HG03520 (cell line): ENCODE data around the gene PRKCE.

ENCODE experiments used
- ATAC-seq: cut with Tn5 transposase; IDR thresholded peaks from one replicate; pipeline ENCODE4 v1.9.1; 2021; ENCODE audit warnings: mild to moderate bottlenecking, moderate library complexity; ENCODE audit not compliant: unreplicated experiment

The PRKCE gene

DNA sequence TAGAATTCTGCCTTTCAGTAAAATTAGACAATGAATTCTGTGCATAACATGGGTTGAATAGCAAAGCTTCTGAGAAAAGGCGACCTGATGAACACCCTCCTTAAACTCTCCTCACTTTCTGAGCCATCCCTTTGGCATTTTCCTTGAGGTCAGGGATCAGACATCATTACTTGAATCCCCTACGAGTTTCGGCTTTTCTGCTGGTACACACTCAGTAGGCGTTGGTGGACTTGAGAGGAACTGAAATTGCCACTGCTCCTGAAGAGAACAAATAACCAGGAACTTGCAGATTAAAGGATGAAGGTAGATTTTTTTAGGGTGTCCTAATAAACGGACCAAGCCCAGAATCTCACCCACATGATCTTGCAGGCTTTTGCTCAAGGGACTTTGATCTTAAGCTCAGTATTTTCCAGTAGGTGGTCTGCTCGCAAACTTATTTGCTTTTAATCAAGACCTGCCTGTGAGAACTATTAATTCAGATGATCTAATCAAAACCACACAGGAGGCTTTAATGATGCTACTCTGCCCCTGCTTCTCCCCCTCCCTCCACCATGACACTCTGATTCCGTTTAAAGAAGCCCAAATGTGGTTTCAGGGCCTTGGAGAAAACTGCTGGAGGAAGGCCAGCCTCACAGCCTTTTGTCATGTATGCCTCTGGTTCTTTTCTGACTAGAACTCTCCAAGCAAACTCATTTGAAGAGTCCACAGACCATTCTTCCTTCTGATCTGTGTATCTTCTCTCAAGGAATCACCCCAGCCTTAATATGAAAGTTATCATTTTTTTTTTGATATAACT lies 124.9 kb downstream of the PRKCE start:
- no peak for ATAC-seq

DNA sequence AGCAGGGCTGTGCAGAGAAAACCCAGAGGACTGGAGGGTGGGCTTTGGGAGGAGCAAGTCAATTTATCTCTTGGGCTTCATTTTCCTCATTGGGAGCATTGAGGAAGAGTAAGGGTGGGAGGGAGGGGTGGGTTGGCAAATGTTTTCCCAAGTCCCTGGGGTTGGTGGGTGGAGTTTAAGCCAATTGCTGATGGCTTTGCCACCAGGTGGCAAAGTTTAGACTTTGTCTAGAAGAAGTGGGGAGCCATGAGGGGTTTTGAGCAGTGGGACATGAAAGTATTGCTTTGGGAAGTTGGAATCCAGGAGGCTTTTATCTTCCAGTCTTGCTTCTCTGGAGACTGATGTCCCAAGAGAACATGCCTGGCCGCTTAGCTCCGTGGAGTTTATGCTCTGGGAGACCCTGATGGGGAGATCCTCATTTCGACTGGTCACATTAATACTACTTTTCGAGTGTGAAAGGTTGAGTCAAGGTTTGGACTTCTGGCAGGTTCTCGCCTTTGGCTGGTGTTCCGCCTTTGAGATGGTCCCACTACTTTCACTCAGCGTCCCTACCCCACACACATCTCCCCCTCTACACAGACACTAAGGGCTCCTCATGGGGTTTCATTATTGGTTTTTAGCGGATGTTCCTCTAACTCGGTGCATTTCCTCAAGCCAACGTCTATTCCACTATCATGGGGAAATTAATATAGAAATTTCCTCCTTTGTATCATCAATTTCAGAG lies 126.7 kb downstream of the PRKCE start:
- ATAC-seq = no peak

DNA sequence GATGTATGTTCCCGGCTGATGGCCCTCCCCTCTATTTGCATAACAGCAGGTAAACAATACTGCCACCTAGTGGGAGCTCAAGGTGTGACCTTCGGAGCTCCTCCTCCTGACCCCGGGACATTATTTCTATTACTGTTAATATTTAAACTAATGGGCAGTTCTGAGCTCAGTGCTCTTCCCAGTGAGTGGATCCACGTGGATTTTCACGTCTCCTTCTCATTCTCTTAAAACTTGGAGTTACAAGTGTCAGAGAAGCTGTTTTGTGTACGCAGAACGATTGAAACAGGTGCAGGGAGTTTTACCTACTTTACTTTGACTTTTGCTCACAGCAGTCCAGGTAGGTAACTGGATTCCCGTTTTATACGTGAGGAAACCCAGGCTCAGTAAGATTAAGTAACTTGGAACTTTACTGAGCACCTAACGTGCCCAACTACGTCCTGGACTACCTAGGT lies 127.3 kb downstream of the PRKCE start:
- ATAC-seq = no peak

DNA sequence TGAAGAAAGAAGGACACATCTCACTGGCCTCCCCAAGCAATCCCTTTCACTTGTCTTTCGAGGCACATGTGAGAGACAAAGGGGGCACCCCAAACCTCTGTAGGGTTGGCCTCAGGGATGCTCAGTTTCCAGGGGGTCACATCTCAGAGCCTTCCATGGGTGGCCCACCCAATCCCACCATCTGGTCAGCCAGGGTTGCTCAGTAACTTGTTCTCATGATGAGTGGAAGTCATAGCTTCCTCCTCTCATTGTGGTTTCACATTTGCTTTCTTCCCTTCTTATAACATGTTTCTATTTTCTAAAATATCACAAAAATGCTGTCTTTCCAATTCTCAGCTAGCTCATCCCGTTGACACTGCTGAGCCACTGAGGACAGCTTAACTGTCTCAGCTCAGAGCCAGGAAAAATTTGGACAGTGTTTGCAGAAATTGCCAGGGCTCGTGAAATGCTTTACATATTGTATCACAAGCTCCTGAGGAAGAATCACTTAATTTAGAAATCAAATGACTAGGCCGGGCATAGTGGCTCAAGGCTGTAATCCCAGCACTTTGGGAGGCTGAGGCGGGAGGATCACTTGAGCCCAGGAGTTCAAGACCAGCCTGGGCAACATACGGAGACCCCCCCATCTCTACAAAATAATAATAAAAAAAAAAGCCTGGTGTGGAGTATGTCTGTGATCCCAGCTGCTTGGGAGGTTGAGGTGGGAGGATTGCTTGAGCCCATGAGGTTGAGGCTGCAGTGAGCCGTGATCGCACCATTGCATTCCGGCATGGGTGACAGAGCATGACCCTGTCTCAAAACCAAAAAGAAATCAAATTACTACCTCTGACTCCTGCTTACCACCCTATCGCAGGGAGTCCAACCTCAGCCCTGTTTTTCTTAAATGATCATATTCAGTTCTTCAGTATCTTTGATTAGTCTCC lies 129.3 kb downstream of the PRKCE start:
- no peak for ATAC-seq

DNA sequence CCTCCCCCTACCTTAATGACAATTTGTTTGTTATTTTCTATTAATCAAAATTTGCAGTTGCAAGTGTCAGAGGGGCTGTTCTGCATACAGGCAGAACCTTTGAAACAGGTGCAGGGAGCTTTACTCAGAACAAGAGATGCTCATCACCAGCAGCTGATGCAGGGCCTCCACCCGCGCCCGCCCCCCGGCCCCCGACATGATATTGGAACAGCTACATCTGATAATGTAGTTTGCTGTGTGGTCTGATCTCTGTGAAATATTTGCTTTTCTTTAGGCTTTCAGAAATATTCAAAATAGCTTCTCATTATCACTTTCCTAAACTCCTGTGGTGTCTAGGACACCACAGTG lies 130.0 kb downstream of the PRKCE start:
- ATAC-seq = no peak

DNA sequence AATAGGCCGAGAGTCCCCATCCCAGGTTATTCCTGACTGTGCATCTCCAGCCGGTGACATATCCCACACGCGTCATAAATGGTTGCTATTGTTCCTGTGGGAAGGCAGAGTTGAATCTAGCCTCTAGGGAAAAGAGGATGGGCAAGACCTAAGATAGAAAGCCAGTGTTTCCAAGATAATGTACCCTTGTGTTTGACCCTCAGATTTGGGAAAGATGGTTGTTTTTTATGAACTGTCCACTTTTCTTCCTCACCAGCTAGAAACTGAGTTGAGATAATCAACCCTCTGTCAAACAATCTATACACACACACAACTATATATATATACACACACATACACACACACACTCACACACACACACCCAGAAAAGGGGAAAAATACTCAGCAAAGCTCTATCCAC lies 131.0 kb downstream of the PRKCE start:
- no peak for ATAC-seq

DNA sequence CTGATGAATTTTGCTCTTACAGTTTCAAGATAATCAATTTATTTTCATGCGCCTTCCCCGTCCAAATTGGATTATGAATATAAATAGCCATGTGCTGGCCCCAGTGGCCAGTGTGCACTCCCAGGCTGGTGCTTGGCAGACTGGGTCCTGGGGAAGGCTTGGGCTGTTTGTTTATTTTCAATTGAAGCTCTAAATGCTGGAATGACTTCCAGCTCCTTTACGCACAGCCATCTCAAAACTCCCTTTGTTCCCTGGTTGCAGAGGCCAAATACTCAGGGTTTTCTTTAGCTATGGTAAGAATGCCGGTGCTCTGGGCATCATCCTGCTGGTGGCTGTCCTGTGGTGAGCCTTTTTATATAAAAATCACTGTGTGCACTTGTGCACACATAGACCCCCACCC lies 131.5 kb downstream of the PRKCE start:
- no peak for ATAC-seq

DNA sequence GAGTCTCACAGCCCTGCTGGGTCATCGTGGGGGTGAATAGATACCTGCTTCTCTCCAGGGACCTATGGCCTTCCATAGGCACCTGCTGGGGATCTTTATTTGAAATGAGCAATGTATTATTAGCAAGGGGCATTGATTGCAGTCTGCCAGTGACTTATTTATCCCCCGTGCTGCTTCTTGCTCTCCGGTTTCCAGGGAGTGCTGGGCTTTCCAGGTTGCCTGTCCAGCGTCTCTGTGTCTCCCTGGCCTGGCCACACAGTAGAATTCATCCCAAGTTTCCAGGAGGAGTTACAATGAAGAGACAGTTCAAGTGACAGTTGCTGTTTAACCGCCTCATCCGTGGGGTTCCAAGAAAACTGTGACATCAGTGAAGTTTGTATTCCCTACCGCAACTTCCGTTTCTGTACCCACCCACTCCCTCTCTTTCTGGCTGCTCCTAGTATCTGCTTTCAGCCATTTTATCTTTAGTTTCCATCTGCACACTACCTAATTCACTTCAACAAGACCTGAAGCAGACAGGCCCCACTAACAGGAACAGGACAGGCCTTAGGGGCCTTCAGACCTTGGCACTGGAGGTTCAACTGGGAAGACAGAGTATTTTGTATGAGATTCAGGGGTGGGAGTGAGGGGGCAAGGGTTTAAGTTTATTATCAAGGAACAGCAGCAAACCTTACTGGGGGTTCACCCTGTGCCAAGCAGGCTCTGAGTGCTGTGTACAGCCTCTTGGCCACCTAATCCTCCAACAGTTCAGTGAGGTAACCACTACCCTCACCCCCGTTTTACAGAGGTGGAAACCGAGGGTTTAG lies 134.8 kb downstream of the PRKCE start:
- no peak for ATAC-seq

DNA sequence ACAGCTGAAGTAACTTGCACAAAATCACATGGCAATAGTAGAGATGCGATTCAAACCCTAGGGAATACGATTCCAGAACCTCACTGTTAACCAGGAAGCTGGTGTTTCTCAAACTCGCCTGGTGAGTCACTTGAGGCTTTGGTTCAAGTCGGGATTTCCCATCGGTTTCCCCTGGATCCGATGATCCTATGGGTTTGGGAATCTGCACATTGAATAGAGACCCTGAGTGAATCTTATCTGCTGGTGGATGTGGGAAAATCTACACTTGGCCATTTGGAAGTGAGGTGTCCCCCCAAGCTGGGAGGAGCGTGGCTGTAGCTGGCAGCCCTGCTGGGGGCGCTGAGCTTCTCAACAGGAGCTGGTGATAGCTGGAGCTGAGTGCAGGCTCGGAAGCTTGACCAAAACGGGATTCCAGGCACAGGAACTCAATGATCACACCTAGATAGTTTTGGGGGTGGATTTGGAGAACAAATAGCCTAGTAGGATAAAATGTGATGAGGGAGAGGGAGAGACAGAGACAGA lies 135.4 kb downstream of the PRKCE start:
- ATAC-seq = no peak

DNA sequence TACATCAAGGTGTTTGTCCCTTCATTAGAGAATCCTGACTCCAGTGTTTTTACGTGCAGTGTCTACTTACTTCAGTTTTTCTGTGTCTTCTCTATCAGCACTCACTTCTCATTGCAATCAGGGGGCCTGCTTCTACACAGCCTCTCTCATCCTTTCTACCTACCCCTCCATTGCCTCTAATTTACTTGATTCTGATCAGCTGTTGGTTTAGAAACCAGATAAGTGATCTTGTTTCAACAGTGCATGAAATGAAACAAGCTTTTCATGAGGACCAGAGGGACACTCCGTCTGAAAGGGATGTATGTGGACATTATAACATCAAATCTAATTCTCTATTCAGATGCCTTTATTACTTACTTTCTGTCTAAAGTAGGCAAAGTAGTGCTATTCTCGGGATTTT lies 136.9 kb downstream of the PRKCE start:
- no peak for ATAC-seq

DNA sequence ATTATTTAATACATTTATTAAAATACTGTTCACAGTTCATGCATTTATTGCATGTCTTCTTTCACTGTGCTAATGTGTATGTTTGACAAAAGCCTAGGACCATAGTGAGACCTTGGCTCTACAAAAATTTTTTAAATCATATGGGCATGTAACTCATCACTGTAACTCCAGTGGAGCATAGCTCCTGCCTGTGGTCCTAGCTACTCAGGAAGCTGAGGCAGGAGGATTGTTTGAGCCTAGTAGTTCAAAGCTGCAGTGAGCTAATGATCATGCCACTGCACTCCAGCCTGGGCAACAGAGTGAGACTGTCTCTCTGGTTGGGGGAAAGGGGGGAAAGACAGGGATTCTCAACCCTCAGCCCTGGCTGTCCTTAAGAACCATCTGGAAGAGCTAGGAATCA lies 137.8 kb downstream of the PRKCE start:
- no peak for ATAC-seq

DNA sequence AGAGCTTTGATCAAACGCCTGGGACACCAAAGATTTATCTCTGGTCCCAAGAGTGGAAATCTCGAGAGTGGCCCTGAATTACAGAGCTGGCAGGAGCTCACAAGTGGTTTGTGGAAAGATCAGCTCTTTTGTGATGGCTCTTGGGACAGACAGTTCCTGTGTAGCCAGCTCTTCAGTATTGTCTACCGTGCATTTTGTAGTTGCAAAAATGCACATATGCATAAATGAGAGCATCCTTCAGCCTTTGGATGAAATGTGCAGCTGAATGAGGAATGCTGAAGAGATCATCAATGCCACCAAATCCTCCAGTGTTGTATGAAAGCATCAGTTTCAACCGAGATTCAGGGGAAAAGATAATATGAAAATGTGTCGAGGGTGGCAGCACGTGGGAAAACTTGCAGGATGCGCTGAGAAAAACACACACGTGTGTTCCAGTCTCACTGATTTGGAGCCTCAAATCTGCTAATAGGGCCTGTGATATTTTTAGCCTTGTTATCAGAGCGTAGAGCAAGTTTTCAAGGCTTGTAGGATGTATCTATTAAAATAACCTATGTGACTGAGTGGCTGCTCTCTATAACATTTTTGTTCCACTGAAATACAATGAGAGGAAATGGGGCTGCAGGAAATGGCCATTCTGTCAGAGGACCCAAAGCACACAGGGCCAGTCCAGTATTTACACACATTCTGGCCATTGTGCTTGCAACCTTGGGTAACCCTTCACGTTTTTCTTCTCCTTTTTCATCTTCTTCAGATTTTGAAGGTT lies 138.7 kb downstream of the PRKCE start:
- no peak for ATAC-seq

DNA sequence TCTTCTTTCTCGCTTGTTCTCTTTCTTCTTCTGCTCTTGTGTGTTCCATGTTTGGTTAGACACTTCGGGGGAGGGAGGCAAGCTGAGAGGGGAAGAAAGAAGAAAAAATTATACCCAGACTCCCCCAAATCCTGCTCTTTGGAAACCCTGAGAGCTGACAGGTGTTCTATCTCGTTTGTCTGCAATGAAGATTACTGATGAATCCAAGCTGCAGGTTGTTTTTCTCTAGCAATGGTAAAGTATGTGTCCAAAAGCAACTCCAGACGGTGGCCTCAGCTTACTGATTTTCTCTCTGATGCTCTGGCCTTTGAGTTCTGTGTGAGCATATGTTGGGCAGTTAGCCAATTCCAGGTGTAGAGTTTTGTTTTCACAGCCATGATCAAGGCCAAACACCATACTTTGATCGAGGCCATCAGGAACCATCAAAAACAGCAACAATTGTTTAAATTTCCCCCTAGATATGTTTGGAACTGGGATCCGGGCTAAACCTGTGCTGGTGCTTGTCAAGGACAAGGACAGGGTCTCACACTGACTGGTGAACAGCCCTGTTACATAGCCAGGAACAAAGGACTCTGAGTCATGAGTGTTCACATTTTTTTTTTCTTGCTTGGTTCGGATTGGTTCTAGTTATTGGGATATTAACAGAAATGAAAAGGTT lies 142.0 kb downstream of the PRKCE start:
- no peak for ATAC-seq

DNA sequence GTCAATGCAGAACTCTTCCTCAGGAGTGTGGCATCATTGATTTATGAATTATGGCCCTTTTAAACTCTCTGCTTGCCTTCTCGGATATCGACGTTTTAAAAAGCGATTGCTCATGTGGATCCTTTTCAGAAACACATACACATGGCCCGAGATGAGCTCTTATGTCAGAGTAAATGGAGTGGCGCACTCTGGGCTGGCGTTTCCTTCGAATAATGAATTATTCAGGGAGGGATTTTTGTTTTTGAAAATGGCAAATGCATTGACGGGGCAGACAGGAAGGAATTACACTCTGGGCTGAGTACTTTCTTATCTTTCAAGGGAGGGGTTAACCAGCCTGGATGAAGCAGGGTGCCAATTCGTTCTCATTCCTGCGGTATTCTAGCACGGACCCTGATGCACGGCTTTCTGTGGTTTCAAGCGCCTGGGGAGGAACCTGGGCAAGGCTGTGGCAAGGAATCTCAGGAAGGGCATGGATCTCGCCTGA lies 142.7 kb downstream of the PRKCE start:
- ATAC-seq = no peak

DNA sequence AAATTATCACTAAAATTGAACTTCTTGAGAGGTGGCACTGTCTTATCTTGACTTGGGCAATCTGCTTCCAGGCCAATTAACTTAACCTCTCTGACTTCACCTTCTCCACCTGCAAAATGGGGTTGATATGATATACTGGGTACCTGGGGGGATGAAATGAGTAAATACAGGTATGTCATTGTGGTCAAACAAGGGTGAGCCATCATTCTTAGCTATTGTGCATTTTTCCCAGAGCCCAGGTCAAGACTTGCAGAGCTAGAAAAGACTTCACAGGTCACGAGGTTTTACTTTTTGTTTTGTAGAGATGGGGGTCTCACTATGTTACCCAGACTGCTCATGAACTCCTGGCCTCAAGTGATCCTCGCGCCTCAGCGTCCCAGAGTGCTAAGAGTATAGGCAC lies 145.0 kb downstream of the PRKCE start:
- ATAC-seq = no peak

DNA sequence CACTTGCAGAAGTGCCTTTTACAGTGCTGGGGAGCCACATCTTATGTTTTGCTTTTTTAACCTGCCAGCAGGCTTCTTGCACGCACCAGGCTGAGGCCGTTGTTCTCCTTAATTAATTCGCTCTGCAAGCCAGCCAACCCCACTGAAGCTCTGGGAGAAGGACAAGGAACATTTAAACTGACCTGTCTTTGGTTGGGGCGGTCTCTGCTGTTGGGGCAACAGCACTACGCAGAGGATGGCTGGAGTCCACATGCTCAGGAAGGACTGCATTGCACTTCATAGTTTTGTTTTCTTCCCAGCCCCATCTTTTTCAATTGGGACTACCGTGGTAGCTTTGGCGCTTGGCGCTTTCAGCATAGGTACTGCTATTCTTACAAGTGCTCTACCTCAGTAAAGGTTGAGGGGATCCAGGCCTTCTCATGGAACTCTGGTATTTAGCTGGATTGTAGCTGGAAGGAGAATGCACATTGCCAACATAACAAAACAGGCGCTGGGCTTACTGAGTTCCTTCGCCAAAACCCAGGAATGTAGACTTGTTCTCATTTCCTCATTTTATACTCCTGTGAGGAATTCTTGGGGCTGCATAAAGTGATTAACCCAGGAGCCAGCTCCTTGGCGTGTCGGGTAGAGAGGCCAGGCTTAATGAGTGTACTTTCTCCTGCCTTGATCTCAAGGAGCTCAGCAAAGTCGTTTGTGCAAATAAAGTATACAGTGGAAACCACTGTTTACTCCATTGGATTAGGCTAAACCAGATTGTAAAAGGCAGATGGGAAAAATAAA lies 146.2 kb downstream of the PRKCE start:
- ATAC-seq = no peak

DNA sequence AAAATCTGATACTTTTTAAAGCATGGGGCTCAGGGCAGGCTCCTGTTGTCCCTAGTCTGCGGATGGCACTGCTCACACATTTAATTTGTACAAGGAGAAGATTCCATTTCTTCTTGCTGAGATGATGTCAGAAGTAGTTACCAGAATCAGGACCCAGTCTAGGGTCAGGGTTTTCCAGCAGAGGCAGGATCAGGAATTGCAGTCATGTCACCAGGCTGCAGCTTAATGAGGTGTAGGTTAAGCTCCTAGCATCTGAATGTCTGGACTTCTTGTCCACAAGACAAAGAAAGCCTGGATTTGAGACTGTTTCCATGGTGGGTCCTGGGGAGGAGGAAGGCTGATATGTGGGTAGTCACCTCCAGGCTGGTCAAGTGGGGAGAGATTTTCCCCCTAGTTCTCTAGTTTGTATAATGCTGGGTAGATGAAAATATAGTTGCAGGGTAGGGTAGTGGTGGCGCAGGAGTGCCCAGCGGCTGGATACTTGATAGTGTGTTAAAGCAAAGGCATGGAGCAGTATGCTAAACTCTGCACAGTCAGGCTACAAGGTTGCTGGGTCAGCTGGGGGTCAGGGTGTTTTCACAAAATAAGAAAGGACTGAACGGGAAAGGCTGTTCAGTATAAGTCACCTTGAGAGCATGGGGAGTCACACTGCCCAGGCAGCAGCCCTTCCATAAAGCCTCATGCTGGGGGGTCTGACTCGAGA lies 148.4 kb downstream of the PRKCE start:
- ATAC-seq = no peak
